Measurements from ENCODE around the gene CA14.
A peak's percentile ranks its signal among the peaks of the same experiment; 100 is the strongest.
"Not testable (repeated sequence)": the region's sequence is repeated elsewhere in the genome, so short reads cannot be mapped to it uniquely, and the experiment has no call there.

CA14 gene

GRCh38 chr1:150236614-150237100 is 20.9 kb upstream of the CA14 start:
- no peak for DNase-seq

GRCh38 chr1:150237176-150237575 is 20.4 kb upstream of the CA14 start:
- not testable (repeated sequence) for DNase-seq

- DNase-seq = no peak
Observed at GRCh38 chr1:150237746-150238145, 19.8 kb upstream of the CA14 start.

GRCh38 chr1:150243003-150243402 is 14.6 kb upstream of the CA14 start:
- DNase-seq = no peak

- no peak for DNase-seq
Observed at GRCh38 chr1:150249936-150250335, 7.6 kb upstream of the CA14 start.

GRCh38 chr1:150256198-150256553 is 1.4 kb upstream of the CA14 start:
- DNase-seq = no peak

- DNase-seq = no peak
Observed at GRCh38 chr1:150256554-150257341, 826 bp upstream of the CA14 start.

- DNase-seq = no peak
Observed at GRCh38 chr1:150259217-150259616, 1.6 kb downstream of the CA14 start.

- DNase-seq = no peak
Observed at GRCh38 chr1:150259758-150260669, 2.4 kb downstream of the CA14 start.

- DNase-seq = no peak
Observed at GRCh38 chr1:150261367-150261766, 3.8 kb downstream of the CA14 start.

GRCh38 chr1:150262388-150263320 is 5.1 kb downstream of the CA14 start:
- DNase-seq = no peak

GRCh38 chr1:150263549-150263948 is 6.0 kb downstream of the CA14 start:
- DNase-seq = no peak

- DNase-seq = no peak
Observed at GRCh38 chr1:150267896-150268295, 10.3 kb downstream of the CA14 start.

- no peak for DNase-seq
Observed at GRCh38 chr1:150268340-150268704, 10.7 kb downstream of the CA14 start.

- peak; percentile 99 for DNase-seq
Observed at GRCh38 chr1:150268705-150269403, 11.3 kb downstream of the CA14 start, which contains the start of gene APH1A. TSS of gene APH1A (minus strand) at chr1:150269016. CDS start at chr1:150268810, 206 bp downstream.

GRCh38 chr1:150269451-150269850 is 11.9 kb downstream of the CA14 start:
- DNase-seq = no peak

GRCh38 chr1:150271291-150271959 is 13.9 kb downstream of the CA14 start:
- DNase-seq = no peak

- no peak for DNase-seq
Observed at GRCh38 chr1:150273311-150273710, 15.7 kb downstream of the CA14 start.

GRCh38 chr1:150280138-150280707 is 22.6 kb downstream of the CA14 start:
- no peak for DNase-seq

GRCh38 chr1:150281221-150281757 is 23.7 kb downstream of the CA14 start:
- DNase-seq = peak; percentile 93

Data from NCI-H1694 (cell line).